Body of pancreas (tissue), 4 donors: ENCODE results near the gene NCOA3. TPM values are rescaled to one million over a fixed set of nuclear protein-coding genes. Genes with fewer than 3 reads are reported as not detected.

Source experiments
- ATAC-seq: fragments of 150-250 bp; one replicate; pipeline ENCODE4 v1.9.1; 2016
- DNase-seq, 4 donors: peaks; one replicate each; pipeline ENCODE4 v3.0.0-alpha.2; 2019
- H3K27ac ChIP-seq, 4 donors: fragments of 200-600 bp; sonication (generic); 1 replicate in 3 of 4; 2 replicates in 1 of 4; pipeline versions ENCODE4 v1.5.1 to v1.6.1; 2016 to 2019; ENCODE audit warnings: mild to moderate bottlenecking in 1 of 4, mixed read lengths in 1 of 4, moderate library complexity in 1 of 4
- H3K27me3 ChIP-seq, 2 donors: fragments of 200-600 bp; sonication (generic); one replicate each; pipeline ENCODE4 v1.6.0; 2016; ENCODE audit warnings: mild to moderate bottlenecking in 1 of 2
- H3K36me3 ChIP-seq, 2 donors: fragments of 200-600 bp; sonication (generic); replicated peaks in 1 of 2; 2 replicates each; pipeline ENCODE4 v1.5.1; 2016; ENCODE audit warnings: low read depth in 2 of 2; ENCODE audit not compliant: insufficient read depth in 1 of 2
- H3K4me1 ChIP-seq: fragments of 200-600 bp; sonication (generic); one replicate; pipeline ENCODE4 v1.6.0; 2016
- H3K4me3 ChIP-seq, 2 donors: fragments of 200-600 bp; sonication (generic); 1 replicate in 1 of 2; 2 replicates in 1 of 2; pipeline ENCODE4 v1.5.1; 2016 to 2019
- H3K9me3 ChIP-seq, 3 donors: fragments of 200-600 bp; sonication (generic); 1 replicate in 2 of 3; 2 replicates in 1 of 3; pipeline ENCODE4 v1.5.1; 2016
- CTCF ChIP-seq, 7 experiments: fragments of 450-650 bp in 4 of 7; fragments of 200-600 bp in 3 of 7; sonication (generic) in 3 of 7; IDR thresholded peaks; one replicate each; pipeline ENCODE4 v1.5.1; 2016 to 2019; ENCODE audit warnings: antibody characterized with exemption in 7 of 7
- POLR2A ChIP-seq, 3 donors: fragments of 450-650 bp; IDR thresholded peaks; one replicate each; pipeline ENCODE4 v1.6.1; 2016; ENCODE audit warnings: antibody characterized with exemption in 3 of 3, mild to moderate bottlenecking in 2 of 3
- WGBS, 2 donors: methylation state at CpG; one replicate each; pipeline ENCODE4 v1.1.5; 2017; 5-methylcytosine and 5-hydroxymethylcytosine counted together
- intact Hi-C: fragments of 100-400 bp; cut with DNase I; formaldehyde crosslinking; loops from one replicate; pipeline ENCODE4 v1.15.1; 2023
- total RNA-seq, 2 donors: library from RNA; depleted of rRNA; stranded (reverse); fragments of >200 nt; gene quantifications; one replicate each; pipeline ENCODE4 v1.1.0, GENCODE V29; 2016

Gene NCOA3
- total RNA-seq, 2 donors from 2014 or later, result 14.8 to 17.1 TPM

- 76 to 81% methylated on average over 10 of the region's 10 CpGs for WGBS, 2 donors
Measured at GRCh38 chr20:47670913-47671312, 169.2 kb downstream of the NCOA3 start.

GRCh38 chr20:47672166-47672565, 170.5 kb downstream of the NCOA3 start:
- DNase-seq (no peak), ATAC-seq (no peak)
- no peak for TF ChIP-seq CTCF (IDR thresholded peaks at IDR 0.05)
- no peak for TF ChIP-seq POLR2A (IDR thresholded peaks at IDR 0.05)
- WGBS, 2 donors, result 78 to 81% methylated on average over 15 of the region's 15 CpGs
- H3K36me3 ChIP-seq, result no peaks in the 10 kb centered on the region
- no peaks in the 10 kb centered on the region for H3K9me3 ChIP-seq
- H3K27ac ChIP-seq, result no peak overlapping the region
- no peak overlapping the region for H3K4me3 ChIP-seq
- no peaks in the 10 kb centered on the region for H3K4me1 ChIP-seq
- intact Hi-C loops, result no loop called here
- H3K27me3 ChIP-seq, result no peaks in the 10 kb centered on the region

More at GRCh38 chr20:47670913-47671312, 169.2 kb downstream of the NCOA3 start:
- H3K36me3 ChIP-seq, result no peaks in the 10 kb centered on the region
- no peak for TF ChIP-seq POLR2A (IDR thresholded peaks at IDR 0.05)
- H3K27me3 ChIP-seq, result no peaks in the 10 kb centered on the region
- no peak overlapping the region for H3K27ac ChIP-seq
- no peak overlapping the region for H3K4me3 ChIP-seq
- H3K9me3 ChIP-seq, result no peaks in the 10 kb centered on the region
- no peak for DNase-seq
- no peak for ATAC-seq
- H3K4me1 ChIP-seq, result no peaks in the 10 kb centered on the region
- intact Hi-C loops, result no loop called here

GRCh38 chr20:47672886-47673670, 171.4 kb downstream of the NCOA3 start:
- intact Hi-C loops, result no loop called here
- DNase-seq, result no peak

GRCh38 chr20:47673671-47673955, 171.9 kb downstream of the NCOA3 start:
- Histone ChIP-seq H3K27ac (no peak overlapping the region), H3K27me3 (no peaks in the 10 kb centered on the region), H3K4me3 (no peak overlapping the region), H3K4me1 (no peaks in the 10 kb centered on the region), H3K36me3 (no peaks in the 10 kb centered on the region), H3K9me3 (no peaks in the 10 kb centered on the region)
- WGBS, 2 donors, result 81 to 90% methylated on average over 4 to 6 of the region's 6 CpGs
- TF ChIP-seq CTCF (IDR thresholded peaks at IDR 0.05) (no peak), POLR2A (IDR thresholded peaks at IDR 0.05) (no peak)
- no peak for DNase-seq
- intact Hi-C loops, result no loop called here
- ATAC-seq, result no peak

More at GRCh38 chr20:47672886-47673670, 171.4 kb downstream of the NCOA3 start:
- Histone ChIP-seq H3K4me1 (no peaks in the 10 kb centered on the region), H3K27ac (no peak overlapping the region), H3K27me3 (no peaks in the 10 kb centered on the region), H3K9me3 (no peaks in the 10 kb centered on the region), H3K4me3 (no peak overlapping the region), H3K36me3 (no peaks in the 10 kb centered on the region)
- 70 to 78% methylated on average over 12 to 16 of the region's 16 CpGs for WGBS, 2 donors
- TF ChIP-seq POLR2A (IDR thresholded peaks at IDR 0.05) (no peak), CTCF (IDR thresholded peaks at IDR 0.05) (no peak)
- no peak for ATAC-seq

GRCh38 chr20:47674145-47674544, 172.5 kb downstream of the NCOA3 start:
- intact Hi-C loops, result no loop called here
- H3K9me3 ChIP-seq, result no peaks in the 10 kb centered on the region
- no peak overlapping the region for H3K27ac ChIP-seq
- no peaks in the 10 kb centered on the region for H3K36me3 ChIP-seq
- WGBS, 2 donors, result 86 to 89% methylated on average over 12 to 15 of the region's 15 CpGs
- ATAC-seq (no peak), DNase-seq (no peak)
- no peak for TF ChIP-seq CTCF (IDR thresholded peaks at IDR 0.05)
- no peak for TF ChIP-seq POLR2A (IDR thresholded peaks at IDR 0.05)
- H3K4me1 ChIP-seq, result no peaks in the 10 kb centered on the region
- no peaks in the 10 kb centered on the region for H3K27me3 ChIP-seq
- H3K4me3 ChIP-seq, result no peak overlapping the region
